Cortex of kidney (tissue), 1 donor: ENCODE measurements around the gene CTNND2.
"Not testable (repeated sequence)": the region's sequence is repeated elsewhere in the genome, so short reads cannot be mapped to it uniquely, and the experiment has no call there.

ENCODE experiments used
- DNase-seq: peaks from one replicate; lab custom pipeline; 2025; lab: John Stamatoyannopoulos, UW

CTNND2 gene

DNA sequence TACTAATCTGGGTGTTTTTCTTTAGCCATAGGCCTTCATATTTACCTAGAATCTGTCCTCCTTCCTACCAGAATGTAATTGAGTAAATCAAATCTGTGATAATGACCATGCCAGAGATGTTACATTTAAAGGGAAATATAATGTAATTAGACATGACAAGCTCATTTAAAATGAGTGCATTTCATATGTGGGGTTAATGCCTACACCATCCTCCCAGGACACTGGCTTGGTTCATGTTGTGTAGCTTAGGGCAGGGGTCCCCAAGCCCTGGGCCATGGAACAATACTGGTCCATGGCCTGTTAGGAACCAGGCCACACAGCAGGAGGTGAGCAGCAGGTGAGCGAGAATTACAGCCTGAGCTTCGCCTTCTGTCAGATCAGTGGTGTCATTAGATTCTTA lies 866.3 kb downstream of the CTNND2 start:
- no peak for DNase-seq

- no peak for DNase-seq
These were observed 867.2 kb downstream of the CTNND2 start for GRCh38 chr5:11037080-11037479.

- DNase-seq, result no peak
These were observed 873.6 kb downstream of the CTNND2 start for GRCh38 chr5:11030671-11031070.

DNA sequence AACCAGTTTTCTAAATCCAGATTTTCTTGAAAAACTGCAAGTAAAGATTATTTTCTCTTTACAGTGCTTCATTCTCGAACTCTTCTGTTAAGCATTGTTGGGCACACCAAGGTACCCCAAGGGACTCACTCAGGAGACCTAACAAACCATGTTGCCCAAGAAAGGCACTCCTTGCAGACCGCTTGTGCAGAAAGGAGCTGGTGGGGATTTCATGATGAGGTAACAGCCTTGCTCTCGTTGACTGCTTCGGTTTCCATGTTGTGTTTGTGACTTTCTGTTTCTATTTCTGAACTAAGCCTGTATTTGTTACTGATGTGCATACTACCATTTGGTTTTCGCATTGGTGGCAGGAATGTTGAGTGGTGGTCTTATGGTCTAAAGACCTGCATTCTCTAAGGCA lies 876.6 kb downstream of the CTNND2 start:
- DNase-seq, result no peak

- no peak for DNase-seq
These were observed 877.7 kb downstream of the CTNND2 start for GRCh38 chr5:11026543-11026942.

DNA sequence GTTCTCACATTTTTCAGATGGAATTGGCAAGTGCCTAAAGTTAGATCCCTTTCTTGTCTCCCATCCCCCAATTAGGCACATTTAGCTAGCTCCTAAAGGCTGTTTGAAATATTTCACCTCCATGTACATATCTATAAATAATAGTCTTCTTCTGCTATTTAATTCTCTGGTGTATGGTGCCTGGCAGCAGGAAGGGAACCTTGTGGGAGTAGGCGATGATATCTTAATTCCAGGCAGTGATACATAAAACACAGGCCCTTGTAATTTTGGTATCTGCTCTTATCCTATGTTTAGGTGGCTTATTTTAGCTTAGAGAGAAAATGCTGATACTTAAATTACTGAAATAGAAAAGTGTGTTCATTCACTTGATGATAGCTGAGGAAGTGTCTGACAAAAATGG lies 880.3 kb downstream of the CTNND2 start:
- no peak for DNase-seq

DNA sequence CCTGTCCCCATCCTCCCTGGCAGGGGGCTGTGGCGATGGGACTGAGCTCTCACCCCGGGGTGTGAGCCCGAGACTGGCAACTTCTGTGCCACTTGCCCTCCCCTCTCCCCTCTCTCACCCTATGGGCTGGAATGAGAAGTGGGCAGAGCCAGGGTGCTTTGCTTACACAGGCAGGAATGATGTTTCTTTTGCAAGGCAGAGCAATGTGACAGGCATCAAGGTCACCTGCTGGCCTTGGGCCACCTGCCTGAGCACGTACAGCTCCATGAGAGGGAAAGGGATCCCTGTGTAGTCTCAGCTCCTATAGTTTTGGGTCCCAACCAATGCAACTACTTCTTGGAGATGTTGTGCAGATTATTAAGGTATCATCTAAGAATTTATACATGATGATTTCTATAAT lies 890.5 kb downstream of the CTNND2 start:
- DNase-seq, result no peak

- no peak for DNase-seq
These were observed 892.0 kb downstream of the CTNND2 start for GRCh38 chr5:11012295-11012694.

DNA sequence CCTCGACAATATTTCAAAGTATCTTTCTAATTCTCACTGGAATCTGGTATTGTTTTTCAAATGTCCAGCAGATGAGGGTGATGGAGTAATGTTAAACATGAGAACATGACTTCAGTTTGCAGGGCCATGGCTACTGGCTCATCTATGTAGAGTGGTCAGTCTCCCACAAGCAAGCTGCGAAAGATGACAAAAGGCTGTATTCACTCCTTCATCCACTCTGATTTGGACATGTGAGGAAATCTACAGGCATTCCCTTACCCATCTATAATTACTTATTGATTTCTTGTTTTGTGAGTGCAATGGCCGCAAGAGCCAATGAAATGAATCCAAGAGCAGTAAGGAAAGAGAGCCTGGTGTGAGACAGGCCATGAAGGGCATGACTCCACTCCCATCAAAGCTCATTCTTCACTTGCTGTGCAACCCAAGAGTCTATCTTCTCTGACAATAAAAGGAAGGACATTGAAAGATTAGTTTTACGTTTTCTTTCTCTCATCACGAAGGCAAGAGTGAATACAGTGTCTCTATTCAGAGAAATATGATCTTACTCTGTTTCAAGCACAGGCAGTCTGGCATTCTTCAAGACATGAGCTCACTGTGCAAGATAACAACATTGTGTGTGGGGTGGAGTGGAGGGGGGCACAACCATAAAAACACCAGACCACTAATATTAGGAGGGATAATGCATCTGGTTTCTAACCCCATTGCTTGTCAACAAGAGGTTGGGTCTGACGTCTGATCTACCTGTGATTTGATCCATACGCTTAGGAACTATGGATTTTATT lies 893.6 kb downstream of the CTNND2 start:
- no peak for DNase-seq

DNA sequence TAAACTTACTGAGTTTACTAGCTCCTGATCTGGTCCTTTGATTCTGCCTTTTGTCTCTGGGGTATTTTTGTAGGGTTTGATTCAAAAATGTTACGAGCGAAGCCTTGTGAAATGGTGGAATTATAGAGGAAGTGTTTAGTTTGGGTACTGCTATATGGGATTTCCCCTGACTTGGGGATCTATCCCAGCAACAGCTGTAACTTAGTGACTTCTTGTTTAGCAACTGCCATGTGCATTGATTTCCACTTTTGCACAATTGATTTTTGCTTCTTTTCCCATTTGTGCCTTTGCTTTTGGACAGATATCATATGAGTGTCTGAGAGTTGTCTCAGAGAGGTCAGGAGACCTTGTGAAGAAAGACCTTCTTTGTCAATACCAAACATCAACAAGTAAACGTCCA lies 894.7 kb downstream of the CTNND2 start:
- DNase-seq, result no peak

GRCh38 chr5:11007269-11007870 lies 896.9 kb downstream of the CTNND2 start:
- DNase-seq, result no peak

DNA sequence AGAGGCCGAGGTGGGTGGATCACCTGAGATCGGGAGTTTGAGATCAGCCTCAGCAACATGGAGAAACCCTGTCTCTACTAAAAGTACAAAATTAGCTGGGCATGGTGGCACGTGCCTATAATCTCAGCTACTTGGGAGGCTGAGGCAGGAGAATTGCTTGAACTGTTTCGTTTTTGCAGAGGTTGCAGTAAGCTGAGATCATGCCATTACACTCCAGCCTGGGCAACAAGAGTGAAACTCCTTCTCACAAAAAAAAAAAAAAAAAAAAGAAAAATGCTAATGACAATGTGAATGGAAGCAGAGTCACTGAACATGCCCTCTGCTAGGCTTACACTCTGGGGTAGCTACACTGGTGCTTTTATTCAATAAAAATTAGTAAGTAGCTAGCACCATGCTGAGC lies 899.7 kb downstream of the CTNND2 start:
- not testable (repeated sequence) for DNase-seq

GRCh38 chr5:11000515-11001353 lies 903.5 kb downstream of the CTNND2 start:
- no peak for DNase-seq

- no peak for DNase-seq
These were observed 904.5 kb downstream of the CTNND2 start for GRCh38 chr5:10999714-11000113.

DNA sequence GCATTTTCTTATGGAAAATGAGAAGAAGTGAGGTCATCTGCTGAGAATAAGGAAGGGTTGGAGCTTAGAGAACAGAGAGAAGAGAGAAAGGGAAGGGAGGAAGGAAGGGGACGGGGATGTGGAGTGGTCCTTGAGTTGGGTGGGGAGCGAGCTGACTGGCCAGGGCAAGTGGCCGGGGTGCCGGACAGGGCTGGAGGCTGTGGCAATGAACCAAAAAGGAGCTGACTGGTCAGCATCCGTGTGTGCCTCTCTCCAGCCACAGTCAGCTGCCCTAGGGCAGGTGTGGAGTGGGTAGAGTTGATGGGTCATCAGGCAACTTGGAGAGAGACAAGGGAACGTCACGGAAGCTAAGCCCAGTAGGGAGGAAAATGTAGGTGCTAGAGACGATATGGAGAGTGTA lies 908.4 kb downstream of the CTNND2 start:
- DNase-seq, result no peak

DNA sequence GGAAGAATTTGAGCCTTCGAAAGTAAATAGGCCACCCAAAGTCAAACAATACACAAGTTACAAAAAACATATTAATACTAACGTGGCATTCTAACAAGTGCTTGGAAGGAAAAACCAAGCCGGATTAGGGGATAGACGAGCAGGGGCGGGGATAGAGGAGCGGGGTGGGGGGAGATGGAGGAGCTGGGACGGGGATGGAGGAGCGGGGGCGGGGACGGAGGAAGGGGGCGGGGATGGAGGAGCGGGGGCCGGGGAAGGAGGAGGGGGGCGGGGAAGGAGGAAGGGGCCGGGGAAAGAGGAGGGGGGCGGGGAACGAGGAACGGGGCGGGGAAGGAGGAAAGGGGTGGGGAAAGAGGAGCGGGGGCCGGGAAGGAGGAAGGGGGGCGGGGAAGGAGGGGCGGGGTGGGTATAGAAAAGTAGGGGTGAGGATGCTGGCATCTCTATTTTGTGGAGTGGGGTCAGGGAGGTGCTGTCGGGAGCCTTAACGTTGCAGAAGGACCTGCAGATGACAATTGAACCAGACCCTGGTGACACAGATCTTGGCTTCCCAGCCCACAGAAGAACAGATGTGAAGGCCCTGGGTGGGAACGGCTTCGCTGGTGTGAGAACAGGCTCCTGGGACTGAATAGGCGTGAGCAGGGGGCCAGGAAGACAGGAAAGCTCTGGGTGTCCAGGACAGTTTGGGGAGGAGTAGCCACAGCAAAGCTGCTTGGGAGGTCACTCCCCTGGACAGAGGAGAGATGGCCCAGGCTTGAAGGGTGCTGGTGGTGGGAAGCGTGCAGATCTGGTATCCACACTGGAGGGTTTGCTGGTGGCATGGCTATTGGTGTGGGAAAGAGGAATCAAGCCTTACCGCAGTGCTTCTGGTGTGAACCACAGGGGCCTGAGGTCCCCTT lies 909.9 kb downstream of the CTNND2 start:
- DNase-seq, result no peak

GRCh38 chr5:10990634-10991033 lies 913.6 kb downstream of the CTNND2 start:
- DNase-seq, result no peak

DNA sequence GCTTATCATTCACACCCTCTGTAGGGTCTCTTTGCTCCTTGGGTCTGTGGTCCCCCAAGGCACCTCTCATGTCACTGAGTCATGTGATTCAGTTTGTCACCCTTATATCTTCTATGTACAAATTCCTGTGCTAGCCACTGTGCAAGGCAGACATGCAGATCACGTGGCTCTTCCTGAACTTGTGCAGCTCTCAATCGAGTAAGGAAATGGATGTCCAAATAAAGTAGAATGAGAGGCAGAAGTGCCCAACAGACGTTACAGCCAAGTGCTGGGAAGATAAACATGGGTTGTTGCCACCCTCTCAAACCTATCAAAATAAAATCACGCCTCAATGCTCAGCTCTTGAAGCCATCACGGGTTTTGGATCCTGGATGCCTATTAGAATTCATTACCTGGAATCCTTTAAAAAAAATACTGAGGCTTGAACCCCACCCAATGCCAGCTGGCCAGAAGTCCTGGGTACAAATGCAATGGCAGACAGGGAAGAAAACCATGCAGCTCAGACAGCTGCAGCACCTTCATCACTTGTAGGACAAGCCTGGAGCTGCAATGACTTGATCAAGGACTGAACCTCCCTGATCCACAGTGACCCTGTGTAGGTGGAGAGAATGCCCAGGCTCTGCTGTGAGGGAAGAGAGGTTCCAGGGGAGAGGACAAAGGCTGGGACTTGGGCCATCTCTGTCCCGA lies 914.5 kb downstream of the CTNND2 start:
- DNase-seq, result no peak

DNA sequence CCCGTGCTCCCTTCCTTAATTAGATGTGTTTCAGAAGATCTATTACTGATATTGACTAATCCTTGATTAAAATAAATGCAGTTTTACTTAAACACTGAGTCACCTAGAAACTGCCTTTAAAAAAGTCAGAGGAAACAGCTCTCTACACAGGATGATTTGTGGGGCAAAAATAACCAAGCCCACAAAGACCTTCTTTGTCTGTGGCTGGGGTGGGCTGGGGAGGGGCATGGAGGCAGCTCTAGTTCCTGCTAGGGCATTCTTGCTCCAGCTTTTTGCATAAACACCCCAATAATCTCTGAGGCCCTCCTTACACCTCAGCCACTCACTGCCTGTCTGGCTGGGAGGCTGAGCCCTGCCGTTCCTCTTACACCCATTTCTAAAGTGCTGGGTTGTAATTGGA lies 915.6 kb downstream of the CTNND2 start:
- DNase-seq, result no peak

DNA sequence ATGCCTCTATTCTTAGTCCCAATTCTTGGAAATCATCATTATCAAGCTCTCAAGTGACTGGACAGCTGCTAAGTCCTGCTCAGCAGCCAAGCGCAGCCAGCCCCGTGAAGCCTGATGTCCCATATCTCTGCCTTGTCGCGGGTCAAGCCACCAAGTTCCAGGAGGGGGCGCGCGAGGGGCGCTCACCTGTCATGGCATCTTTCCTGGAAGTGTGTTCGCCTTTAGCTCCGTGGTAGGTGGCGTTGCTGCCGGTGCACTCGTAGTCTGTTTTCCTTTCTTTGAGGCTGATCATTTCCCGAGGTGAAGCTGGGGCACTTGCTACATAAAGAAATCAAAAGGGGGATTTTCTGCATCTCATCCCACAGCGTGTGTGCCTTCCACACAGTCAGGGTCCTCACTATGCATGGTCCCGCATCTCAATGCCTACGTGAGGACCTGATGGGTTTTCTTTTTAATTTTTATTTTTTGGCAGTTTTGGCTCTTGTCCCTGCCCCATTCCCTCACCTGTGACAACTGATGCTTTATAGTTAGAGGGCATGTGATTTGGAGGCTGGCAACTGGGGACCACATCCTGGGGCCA lies 916.2 kb downstream of the CTNND2 start:
- DNase-seq, result no peak
